Kidney epithelial cell (primary cell): ENCODE data around the gene SEMA6B. TPM values are rescaled to one million over a fixed set of nuclear protein-coding genes. Genes with fewer than 3 reads are reported as not detected.

ENCODE experiments used
- DNase-seq: peaks from one replicate; pipeline ENCODE4 v3.0.0-alpha.2; 2010; ENCODE audit warnings: low read depth
- H3K27me3 ChIP-seq: 2 replicates; pipeline ENCODE4 v1.6.0; 2011; ENCODE audit warnings: low read length; ENCODE audit not compliant: control insufficient read depth, insufficient read depth
- H3K36me3 ChIP-seq: 2 replicates; pipeline ENCODE4 v1.5.1; 2011; ENCODE audit warnings: low read length; ENCODE audit not compliant: control insufficient read depth, insufficient read depth
- H3K4me3 ChIP-seq: 2 replicates; pipeline ENCODE4 v1.5.1; 2011; ENCODE audit warnings: low read depth, mild to moderate bottlenecking, control low read depth, low read length
- total RNA-seq: library from RNA; depleted of rRNA; stranded (reverse); fragments of >200 nt; gene quantifications from 2 replicates; pipeline ENCODE4 v1.2.3, GENCODE V29; 2015
- TF ChIP-seq, protein P1 (sequence below): IDR thresholded peaks from 2 replicates; pipeline ENCODE4 v1.5.1; 2011; ENCODE audit warnings: mild to moderate bottlenecking, moderate library complexity, low read length, control low read depth, inconsistent platforms; ENCODE audit not compliant: insufficient read depth, poor library complexity, severe bottlenecking

SEMA6B gene
- total RNA-seq, 1 donor from 2014 or later = 0.13 TPM

DNA sequence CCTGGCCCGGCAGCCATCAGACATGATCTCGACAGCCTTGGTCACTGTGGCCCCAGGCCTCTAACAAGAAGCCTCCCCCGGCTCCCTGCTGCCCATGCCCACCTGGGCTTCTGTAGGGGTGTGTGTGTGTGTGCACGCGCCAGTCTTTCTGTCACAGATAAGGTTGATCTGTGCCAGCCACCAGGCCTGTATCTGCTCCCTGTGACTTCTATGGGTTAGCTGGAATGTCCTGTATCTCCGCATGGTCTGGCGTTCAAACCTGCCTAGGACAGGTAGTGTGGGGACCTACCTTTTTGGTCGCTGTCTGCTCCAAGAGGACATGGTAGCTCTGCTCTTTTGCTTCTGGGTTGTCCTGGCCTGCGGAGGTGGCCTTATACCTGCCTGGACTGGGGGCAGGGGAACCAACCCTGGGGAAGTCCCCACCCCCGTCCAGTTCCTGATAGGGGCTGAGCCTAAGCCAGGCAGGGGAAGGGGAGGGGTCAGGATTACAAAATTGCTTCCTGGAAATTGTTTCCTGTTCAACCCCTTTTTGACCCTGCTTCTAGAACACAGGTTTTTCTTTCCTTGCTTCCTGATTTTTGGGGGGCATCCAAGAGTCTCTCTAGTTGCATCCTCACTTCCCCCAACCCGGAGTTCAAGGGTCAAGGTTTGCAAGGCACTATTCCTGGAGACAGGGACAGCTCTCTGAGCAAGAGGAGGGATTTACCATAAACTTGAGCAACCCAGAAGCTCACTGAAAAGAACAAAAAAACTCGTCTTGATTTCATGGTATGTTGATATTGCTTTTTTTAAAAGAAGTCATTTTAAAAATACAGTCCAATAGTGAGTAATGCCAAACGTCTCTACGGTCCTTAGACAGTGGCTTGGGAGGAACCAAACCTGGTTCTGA is 19.5 kb downstream of the SEMA6B start, which contains the start of gene LRG1:
Gene LRG1, minus strand, starts transcription at position 344 of the 889 bp plus-strand sequence. Its CDS starts 23 bp downstream, at position 321.
- no peak within 1 kb of the TSS for H3K4me3 ChIP-seq
- no peak for DNase-seq
- no peaks in the 10 kb centered on the region for H3K36me3 ChIP-seq
- TF ChIP-seq, protein P1, sequence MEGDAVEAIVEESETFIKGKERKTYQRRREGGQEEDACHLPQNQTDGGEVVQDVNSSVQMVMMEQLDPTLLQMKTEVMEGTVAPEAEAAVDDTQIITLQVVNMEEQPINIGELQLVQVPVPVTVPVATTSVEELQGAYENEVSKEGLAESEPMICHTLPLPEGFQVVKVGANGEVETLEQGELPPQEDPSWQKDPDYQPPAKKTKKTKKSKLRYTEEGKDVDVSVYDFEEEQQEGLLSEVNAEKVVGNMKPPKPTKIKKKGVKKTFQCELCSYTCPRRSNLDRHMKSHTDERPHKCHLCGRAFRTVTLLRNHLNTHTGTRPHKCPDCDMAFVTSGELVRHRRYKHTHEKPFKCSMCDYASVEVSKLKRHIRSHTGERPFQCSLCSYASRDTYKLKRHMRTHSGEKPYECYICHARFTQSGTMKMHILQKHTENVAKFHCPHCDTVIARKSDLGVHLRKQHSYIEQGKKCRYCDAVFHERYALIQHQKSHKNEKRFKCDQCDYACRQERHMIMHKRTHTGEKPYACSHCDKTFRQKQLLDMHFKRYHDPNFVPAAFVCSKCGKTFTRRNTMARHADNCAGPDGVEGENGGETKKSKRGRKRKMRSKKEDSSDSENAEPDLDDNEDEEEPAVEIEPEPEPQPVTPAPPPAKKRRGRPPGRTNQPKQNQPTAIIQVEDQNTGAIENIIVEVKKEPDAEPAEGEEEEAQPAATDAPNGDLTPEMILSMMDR = no peak
- H3K27me3 ChIP-seq = peaks cover 20% of the 10 kb centered on the region

DNA sequence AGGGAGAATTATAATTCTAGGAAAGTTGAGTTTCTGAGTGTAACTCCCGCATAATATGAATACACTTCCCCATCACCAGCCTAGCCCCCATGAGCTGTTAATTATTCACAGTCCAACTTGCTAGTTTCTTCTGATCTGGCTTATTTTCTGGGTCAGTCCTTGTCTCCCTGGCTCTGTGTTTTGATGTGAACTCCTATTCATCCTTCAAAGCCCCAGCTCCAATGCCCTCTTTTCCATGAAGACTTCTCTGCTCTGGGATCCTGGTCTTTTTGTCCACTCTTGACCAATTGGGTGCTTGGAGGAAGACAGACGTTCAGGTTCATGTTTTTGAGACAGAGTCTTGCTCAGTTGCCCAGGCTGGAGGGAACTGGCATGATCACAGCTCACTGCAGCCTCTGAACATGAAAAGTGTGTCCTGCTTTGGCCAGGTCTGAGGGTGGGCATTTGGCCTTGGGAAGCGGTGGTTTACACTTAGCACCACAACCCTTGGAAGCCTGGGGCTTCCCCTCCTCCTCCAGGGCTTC is 20.3 kb downstream of the SEMA6B start:
- Histone ChIP-seq H3K36me3 (no peaks in the 10 kb centered on the region), H3K27me3 (peaks cover 23% of the 10 kb centered on the region), H3K4me3 (no peak overlapping the region)
- DNase-seq = no peak
- TF ChIP-seq, protein P1 = no peak

DNA sequence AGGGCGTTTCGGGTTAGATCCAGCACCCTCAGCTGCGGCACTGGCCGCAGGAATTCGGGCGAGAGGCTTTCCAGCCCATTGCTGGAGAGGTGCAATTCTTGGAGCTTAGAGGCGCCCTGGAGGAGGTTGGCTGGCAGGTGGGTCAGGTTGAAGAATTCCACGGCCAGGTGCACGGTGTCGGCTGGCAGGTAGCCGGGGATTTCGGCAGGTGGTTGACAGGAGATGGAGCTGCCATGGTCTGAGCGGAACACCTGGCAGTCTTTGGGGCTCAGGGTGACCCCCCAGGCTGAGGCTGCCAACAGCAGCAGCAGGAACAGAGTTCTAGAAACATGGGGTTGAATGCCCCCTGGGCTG is 20.9 kb downstream of the SEMA6B start:
- DNase-seq = no peak
- TF ChIP-seq, protein P1 = no peak

DNA sequence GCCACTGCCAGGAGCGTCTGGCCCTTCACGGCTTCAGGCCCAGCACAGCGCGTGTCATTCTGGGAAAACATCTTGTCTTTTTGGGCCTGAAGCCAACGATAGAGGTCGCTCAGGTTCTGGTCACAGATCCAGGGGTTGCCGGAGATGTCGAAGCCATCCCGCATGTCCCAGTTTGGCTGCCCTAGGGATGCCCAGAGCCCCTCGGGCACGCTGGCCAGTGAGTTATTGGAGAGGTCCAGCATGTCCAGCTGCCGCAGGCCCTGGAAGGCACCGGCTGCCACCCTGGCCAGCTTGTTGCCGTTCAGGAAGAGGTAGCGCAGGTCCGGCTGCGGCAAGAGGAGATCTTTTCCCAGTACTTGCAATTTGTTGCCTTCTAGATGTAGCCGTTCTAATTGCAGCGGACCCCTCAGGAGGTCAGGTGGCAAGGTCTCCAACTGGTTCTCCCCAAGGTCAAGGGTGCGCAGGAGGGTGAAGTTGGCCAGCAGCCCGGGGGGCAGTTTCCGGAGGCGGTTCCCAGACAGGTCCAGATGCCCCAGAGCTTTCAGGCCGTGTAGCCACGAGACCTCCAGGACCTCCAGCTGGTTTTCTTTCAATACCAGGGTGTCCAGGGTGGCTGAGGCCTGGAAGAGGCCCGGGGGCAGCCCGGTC is 21.4 kb downstream of the SEMA6B start:
- TF ChIP-seq, protein P1 = no peak
- no peak overlapping the region for H3K4me3 ChIP-seq
- H3K27me3 ChIP-seq = peaks cover 23% of the 10 kb centered on the region
- no peak for DNase-seq
- no peaks in the 10 kb centered on the region for H3K36me3 ChIP-seq

More for the DNA sequence above, 20.9 kb downstream of the SEMA6B start:
- Histone ChIP-seq H3K36me3 (no peaks in the 10 kb centered on the region), H3K27me3 (peaks cover 23% of the 10 kb centered on the region), H3K4me3 (no peak overlapping the region)

DNA sequence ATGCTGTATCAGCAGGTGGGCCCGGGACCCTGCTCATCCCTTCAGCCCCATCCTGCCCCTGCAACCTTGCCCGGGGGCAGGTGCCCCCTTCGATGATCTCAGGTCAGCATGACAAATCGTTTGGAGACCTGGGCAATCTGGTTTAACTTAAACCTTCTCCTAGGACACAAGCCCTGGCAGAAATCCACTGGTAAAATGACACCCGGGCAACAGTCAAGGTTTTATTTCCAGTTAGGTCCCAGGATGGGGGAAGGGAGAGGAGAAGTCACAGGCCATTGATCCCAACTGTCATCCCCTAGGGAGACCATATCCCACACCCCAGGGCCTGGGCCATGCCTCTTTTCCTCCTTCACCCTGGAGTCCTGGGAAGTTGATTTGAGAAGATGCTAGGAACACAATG is 22.7 kb downstream of the SEMA6B start:
- no peak for DNase-seq
- Histone ChIP-seq H3K27me3 (peaks cover 23% of the 10 kb centered on the region), H3K4me3 (no peak overlapping the region), H3K36me3 (no peaks in the 10 kb centered on the region)
- TF ChIP-seq, protein P1 = no peak
